GM19043 (cell line): Measurements from ENCODE around the gene PTK7.
A peak's percentile ranks its signal among the peaks of the same experiment; 100 is the strongest.
"Not testable (repeated sequence)": the region's sequence is repeated elsewhere in the genome, so short reads cannot be mapped to it uniquely, and the experiment has no call there.

Source experiments
- ATAC-seq: cut with Tn5 transposase; IDR thresholded peaks from one replicate; pipeline ENCODE4 v1.9.1; 2021; ENCODE audit warnings: low read depth; ENCODE audit not compliant: unreplicated experiment

PTK7 gene

DNA sequence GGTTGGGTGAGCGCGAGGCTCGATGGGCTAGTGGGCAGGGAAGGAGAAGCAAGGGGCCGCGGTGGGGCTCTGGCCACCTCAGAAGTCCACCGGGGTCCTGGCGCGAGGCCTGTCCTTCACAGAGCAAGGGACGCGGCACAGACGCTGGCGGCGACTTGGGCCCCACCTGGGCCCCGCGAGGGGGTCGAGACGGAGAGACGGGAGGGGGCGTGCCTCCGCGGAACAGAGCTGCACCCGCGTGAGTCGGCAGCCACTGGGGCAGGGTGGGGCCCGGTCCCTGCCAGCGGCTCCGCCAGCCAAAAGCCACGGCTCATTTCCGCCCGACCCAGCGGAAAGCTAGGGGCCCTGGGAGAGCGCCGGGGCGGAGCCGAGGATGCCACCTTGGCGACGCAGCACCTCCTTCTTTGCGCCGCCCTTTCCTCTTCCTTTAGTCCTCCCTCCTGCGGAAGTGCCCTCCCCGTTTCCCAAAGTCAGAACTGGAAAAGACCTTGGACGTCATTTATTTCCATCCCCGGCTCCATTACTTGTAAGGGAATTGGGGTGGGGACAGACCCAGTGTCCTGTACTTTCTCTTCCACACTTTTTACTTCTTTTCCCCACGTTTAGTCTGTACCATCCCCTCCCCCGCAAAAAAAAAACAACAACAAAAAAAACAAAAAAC is 22.4 kb upstream of the PTK7 start, which contains the start of gene CUL7:
CUL7 (minus strand) TSS at position 307 of the 661 bp plus-strand sequence. CDS start 1,063 bp downstream, outside the sequence.
- ATAC-seq, result peak; percentile 84

DNA sequence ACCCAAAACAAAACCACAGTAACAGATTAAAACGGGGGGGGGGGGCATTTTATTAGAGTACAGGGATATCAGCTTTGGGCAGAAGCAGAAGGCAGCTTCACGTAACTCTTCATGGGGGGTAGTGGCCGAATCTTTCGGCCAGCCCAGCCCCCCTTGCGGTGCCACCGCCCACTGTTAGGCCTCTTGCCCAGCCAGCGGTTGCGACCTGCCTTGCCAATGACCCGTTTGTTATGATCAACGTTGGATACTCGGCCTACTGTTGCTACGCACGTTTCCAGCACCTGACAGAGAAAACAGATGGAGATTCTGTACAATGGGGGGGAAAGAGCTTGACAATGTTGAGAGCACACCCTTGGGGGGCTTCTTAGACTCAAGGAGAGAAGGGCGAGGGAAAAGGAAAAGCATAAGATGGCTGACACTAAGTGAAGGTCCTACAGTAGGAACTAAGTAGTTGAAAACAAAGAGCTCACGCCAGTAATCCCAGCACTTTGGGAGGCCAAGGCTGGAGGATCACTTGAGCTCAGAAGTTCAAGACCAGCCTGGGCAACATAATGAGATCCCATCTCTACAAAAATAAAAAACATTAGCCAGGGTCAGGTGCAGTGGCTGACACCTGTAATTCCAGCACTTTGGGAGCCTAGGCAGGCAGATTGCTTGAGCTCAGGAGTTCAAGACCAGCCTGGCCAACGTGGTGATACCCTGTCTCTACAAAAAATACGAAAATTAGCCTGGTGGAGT is 21.7 kb upstream of the PTK7 start:
- ATAC-seq, result no peak

- no peak for ATAC-seq
These were observed 20.1 kb upstream of the PTK7 start for GRCh38 chr6:43055966-43056365.

- no peak for ATAC-seq
These were observed 17.6 kb upstream of the PTK7 start for GRCh38 chr6:43058531-43058930.

DNA sequence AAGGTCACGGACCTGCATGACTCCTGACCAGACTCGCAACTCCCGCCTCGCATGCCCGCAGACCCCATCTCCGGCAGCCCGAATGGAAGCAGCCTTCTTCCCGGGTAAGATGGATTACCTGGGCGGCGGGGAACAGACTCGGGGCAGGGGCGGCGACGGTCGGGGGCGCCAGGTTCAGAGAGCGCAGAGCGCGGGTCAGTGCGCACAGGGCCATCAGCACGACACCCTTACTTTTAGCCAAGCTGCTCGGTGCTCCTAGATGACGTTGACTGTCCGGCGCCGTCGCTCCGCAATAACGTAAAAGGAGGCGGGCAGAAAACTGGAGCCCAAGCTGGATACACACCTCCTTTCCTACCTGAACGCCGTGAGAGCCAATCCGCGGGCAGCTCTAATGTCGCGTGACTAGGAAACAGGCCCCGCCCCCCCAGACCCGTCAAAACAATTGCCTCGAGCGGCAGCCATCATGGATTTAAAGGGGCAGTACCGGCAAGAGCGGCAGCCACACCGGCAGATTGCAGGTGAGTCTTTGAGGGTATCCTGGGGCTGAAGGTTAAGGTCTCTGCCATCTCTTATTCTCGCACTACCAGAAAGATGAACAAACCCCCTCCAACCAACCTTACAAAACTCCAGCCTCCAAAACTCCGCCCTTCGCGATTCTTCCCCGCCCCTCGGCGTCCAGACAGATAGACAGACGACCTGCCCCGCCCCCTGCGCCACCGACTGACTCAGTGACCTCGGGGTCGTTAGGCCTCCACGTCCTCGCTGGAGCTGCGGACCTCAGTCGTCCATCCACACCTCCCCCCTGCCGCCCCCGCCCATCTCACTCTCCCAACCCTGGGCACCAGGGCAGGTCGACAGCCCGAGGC is 16.7 kb upstream of the PTK7 start, which contains the start of the genes KLC4 and MRPL2:
KLC4 (plus strand) TSS at position 464 of the 866 bp plus-strand sequence. CDS start 1,705 bp downstream, outside the sequence.
MRPL2 (minus strand) TSS at position 267 of the 866 bp plus-strand sequence; CDS start at position 214, 53 bp downstream.
- ATAC-seq, result peak; percentile 93

- ATAC-seq, result no peak
These were observed 15.9 kb upstream of the PTK7 start for GRCh38 chr6:43060034-43060754.

- ATAC-seq, result no peak
These were observed 15.1 kb upstream of the PTK7 start for GRCh38 chr6:43060755-43061633.

DNA sequence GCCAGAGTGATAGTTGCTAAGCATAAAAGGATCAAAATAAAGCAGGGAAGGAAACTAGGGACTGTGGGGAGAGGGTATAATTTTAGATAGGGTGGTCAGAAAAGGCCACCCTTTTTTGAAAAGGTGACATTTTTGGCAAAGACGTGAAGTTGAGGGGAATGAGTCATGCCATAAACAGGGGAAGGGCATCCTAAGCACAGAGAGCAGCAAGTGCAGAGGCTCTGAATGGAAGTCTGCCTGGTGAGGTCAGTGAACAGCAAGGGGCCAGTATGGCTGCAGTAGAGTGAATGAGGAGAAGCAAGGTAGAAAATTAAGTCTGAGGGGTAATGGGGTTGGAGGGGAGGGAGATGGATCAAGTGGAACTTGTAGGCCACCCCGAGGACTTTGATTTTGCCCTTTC is 14.3 kb upstream of the PTK7 start:
- ATAC-seq, result no peak

DNA sequence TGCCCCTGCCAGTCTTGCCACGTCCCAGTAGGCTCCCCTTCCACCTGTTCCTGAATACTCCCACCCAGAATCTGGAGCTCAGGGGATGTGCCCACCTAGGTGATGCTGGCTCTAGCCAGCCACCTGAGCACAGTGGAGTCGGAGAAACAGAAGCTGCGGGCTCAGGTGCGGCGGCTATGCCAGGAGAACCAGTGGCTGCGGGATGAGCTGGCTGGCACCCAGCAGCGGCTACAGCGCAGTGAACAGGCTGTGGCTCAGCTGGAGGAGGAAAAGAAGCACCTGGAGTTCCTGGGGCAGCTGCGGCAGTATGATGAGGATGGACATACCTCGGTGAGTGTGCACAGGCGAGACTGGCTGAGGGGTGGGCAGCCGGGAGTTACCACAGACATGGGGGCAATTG is 13.3 kb upstream of the PTK7 start:
- ATAC-seq, result no peak

DNA sequence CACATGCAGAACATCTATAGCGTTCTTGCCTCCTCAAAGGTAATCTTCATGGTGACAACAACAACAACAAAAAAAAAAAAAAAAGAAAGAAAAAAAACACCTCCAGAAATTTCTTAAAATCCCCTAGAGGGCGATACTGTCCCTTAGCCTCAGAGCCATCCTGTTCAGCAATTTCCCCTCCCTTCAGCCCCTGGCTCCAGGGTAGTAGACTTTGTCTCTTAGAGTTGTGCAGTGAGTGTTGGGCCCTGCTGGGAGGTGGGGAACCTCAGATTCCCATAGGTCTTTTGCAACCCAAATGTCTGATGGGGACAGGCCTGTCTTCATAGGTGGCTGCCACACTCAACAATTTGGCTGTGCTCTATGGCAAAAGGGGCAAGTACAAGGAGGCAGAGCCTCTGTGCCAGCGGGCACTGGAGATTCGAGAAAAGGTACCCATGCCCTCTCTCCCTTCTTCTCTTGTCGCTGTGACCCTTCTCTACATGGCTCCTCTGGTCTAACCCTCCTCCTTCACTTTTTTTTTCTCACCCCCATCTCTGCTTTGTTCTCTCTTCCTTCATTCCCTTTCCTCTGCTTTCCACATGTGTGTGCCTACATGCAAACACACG is 6.0 kb upstream of the PTK7 start:
- ATAC-seq, result no peak

GRCh38 chr6:43074847-43075669 is 1.1 kb upstream of the PTK7 start:
- no peak for ATAC-seq

- ATAC-seq, result no peak
These were observed 584 bp downstream of the PTK7 start for GRCh38 chr6:43076464-43077332.

DNA sequence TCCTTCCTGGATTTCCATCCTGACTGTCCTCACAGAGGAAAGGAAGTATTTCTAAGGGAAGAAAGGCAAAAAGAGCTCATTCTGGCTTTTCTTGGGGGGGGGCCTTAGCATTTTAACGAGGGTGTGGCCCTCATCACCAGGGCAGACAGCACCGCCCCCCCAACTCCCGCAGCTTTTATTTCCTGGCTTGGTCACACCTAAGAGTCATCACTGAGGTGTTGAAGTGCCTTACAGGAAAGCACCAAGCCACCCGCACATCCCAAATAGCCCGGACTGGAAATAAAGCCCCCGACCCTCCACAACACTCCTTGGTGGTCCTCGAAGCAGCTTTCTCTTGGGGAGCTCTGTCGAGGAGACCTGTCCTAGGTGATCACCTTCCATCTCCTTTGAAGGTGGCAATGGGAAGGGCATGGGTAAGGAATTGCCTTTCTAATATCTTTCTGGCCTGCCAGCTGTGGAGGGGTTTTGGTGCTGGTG is 1.3 kb downstream of the PTK7 start:
- no peak for ATAC-seq

DNA sequence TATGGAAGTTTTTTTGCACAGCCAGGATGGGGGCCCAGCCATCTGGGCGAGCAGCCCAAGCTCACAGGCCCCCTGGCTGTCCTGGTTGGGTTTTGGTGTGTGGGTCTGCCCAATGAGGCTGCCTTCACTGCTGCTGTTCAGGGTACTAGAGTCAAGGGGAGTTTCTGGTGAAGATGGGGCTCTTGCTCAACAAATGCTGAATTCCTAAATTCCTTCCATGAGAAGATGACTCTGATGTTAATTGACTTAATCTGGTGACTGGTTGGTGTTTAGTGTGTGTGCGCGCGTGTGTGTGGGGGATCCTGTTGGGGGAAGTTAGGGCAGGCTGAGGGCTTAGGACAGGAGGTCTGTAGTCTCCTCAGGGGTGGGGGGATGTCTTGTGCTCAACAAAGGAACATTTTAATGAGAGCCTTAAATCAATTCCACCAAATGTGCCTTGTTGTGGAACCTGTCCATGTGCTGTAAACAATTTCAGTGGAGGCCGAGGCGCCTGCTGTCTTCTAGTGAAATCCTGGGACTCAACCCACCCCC is 1.9 kb downstream of the PTK7 start:
- ATAC-seq, result no peak

- ATAC-seq, result no peak
These were observed 2.6 kb downstream of the PTK7 start for GRCh38 chr6:43078691-43079090.

- ATAC-seq, result no peak
These were observed 4.9 kb downstream of the PTK7 start for GRCh38 chr6:43081043-43081442.

GRCh38 chr6:43081922-43082321 is 5.8 kb downstream of the PTK7 start:
- not testable (repeated sequence) for ATAC-seq
